ENCODE results near the gene NAIF1.
"Not testable (repeated sequence)": the region's sequence is repeated elsewhere in the genome, so short reads cannot be mapped to it uniquely, and the experiment has no call there.

NAIF1 gene

GRCh38 chr9:128066713-128067644, at the start of gene NAIF1:
Gene NAIF1, minus strand, starts transcription at chr9:128067320. Its CDS starts 219 bp downstream, at chr9:128067101.
- DNase-seq (ENCODE audit: low spot score), result peak; percentile 99

DNA sequence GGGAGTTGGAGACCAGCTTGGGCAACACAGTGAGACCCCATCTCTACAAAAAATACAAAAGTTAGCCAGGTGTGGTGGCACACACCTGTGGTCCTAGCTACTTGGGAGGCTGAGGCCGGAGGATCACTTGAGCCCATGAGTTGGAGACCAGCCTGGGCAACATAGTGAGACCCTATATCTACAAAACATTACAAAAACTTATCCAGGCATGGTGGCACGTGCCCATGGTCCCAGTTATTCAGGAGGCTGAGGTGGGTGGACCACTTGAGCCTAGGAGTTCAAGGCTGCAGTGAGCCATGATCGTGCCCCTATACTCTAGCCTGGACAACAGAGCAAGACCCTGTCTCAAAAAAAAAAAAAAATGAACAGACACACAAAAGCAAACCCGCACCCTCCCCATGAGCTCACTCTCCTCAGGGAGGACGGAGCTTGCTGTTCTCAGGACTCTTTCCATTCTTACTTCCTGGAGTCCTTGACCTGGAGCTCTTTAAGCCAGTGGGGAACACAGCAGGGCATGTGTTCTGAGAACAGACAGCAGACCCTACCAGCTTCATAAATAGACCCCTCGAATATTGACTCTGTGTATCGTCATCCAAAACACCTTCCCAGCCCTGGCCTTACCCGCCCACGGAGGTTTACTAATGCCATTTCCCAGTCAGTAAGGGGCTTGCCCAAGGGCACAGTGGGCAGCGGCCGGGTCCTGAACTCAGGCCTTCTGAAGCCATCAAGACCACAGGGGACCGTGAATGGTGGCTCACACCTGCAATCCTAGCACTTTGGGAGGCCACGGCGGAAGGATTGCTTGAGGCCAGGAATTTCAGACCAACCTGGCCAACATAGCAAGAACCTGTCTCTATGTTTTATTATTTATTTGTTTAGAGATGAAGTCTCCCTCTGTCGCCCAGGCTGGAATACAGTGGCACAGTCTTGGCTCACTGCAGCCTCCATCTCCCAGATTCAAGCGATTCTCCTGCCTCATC, 49.3 kb upstream of the NAIF1 start:
- DNase-seq (ENCODE audit: low spot score), result no peak

GRCh38 chr9:128115187-128116103, 48.3 kb upstream of the NAIF1 start:
- DNase-seq (ENCODE audit: low spot score), result no peak

- DNase-seq (ENCODE audit: low spot score), result no peak
These were observed 47.4 kb upstream of the NAIF1 start for GRCh38 chr9:128114326-128115186.

DNA sequence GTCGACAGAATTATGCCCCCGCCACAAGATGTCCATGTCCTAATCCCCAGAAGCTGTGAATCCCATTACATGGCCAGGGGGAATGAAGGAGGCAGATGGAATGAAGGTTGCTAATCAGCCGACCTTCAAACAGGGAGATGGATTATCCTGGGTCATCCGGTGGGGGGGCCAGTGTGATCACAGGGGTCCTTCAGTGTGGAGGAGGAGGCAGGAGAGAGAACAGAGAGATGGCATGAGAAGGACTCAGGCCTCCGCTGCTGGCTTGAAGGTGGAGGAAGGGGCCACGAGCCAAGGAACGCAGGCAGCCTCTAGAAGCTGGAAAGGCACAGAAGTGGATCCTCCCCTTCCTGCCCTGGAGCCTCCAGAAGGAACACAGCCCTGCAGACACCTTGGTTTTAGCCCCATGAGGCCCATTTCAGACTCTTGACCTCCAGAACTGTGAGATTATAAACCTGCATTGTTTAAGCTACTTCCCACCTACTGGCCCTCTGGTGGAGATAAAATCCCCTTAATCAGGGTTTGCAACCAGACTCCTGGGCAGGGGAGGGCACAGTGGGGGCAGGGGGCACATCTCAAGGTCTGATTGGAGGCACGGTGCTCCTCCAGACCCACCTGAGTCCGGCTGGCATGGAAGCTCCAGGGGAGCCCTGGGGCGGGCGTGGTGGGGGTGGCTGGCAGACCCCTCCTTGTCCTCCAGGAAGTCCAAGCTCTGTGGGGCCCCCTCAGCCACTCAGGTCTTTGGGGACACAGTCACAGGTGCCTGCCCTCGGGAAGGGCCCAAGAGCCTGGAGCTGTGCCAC, 46.6 kb upstream of the NAIF1 start:
- no peak for DNase-seq (ENCODE audit: low spot score)

GRCh38 chr9:128111726-128112125, 44.6 kb upstream of the NAIF1 start:
- not testable (repeated sequence) for DNase-seq (ENCODE audit: low spot score)

- no peak for DNase-seq (ENCODE audit: low spot score)
These were observed 42.1 kb upstream of the NAIF1 start for GRCh38 chr9:128109050-128109709.

- no peak for DNase-seq (ENCODE audit: low spot score)
These were observed 41.3 kb upstream of the NAIF1 start for GRCh38 chr9:128108269-128109049.

DNA sequence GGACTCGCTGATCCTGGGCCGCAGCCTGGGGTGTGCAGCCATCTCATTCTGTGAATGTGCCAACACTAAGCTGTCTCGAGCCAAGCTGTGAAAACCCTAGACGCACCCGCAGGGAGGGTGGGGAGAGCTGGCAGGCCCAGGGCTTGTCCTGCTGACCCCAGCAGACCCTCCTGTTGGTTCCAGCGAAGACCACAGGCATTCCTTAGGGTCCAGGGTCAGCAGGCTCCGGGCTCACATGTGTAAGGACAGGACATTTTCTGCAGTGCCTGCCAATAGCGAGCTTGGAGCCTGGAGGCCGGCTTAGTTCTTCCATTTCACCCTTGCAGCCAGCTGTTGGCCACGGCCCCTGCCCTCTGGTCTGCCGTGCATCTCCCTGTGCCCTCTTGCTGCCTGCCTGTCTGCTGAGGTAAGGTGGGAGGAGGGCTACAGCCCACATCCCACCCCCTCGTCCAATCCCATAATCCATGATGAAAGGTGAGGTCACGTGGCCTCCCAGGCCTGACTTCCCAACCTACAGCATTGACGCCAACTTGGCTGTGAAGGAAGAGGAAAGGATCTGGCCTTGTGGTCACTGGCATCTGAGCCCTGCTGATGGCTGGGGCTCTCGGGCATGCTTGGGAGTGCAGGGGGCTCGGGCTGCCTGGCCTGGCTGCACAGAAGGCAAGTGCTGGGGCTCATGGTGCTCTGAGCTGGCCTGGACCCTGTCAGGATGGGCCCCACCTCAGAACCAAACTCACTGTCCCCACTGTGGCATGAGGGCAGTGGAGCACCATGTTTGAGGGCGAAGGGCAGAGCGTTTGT, 40.5 kb upstream of the NAIF1 start:
- DNase-seq (ENCODE audit: low spot score), result no peak

DNA sequence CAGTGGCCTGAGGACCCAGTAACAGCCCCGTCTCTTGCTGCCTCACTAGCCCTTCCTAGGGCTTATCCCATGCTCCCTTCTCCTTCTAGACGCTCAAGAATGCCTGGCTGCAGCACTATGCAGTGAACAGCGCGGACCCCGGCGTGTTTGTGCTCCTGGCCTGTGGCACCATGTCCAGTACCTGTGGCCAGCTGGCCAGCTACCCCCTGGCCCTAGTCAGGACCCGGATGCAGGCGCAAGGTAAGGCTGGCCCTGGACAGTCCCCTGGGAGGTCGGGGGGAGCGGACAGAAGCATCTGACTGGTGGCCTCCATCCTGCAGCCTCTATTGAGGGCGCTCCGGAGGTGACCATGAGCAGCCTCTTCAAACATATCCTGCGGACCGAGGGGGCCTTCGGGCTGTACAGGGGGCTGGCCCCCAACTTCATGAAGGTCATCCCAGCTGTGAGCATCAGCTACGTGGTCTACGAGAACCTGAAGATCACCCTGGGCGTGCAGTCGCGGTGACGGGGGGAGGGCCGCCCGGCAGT, 39.9 kb upstream of the NAIF1 start:
- DNase-seq (ENCODE audit: low spot score), result no peak

DNA sequence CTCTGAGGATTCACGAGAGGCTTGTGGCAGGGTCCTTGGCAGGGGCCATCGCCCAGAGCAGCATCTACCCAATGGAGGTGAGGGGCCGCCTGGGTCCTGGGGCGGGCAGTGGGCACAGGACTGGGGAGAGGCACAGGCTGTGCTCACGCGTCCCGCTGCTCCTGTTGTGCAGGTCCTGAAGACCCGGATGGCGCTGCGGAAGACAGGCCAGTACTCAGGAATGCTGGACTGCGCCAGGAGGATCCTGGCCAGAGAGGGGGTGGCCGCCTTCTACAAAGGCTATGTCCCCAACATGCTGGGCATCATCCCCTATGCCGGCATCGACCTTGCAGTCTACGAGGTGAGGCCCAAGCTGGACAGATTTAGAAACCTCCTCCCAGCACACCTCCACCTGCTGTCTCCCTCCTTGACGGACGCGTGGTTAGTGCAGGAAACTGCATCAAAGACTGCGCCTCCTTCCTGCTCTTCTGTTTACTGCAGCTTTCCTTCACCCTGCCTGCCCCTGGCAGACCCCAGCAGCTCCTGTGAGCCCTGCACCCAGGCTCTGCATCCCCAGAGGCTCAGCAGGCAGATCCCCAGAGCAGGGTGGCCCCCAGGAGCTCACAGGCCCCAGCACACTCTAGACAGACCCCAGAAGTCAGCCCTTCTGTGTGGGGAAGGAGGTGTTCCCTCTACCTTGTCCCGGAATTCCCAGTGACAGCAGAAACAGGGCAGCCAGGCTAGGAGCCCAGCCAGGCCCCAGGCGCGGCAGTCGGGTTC, 39.2 kb upstream of the NAIF1 start:
- DNase-seq (ENCODE audit: low spot score), result no peak

- no peak for DNase-seq (ENCODE audit: low spot score)
These were observed 38.5 kb upstream of the NAIF1 start for GRCh38 chr9:128105538-128106175.

- DNase-seq (ENCODE audit: low spot score), result no peak
These were observed 37.1 kb upstream of the NAIF1 start for GRCh38 chr9:128104171-128104618.

- peak; percentile 49 for DNase-seq (ENCODE audit: low spot score)
These were observed 36.5 kb upstream of the NAIF1 start for GRCh38 chr9:128103589-128103962.

- no peak for DNase-seq (ENCODE audit: low spot score)
These were observed 35.9 kb upstream of the NAIF1 start for GRCh38 chr9:128102861-128103588.
